Right ventricle myocardium superior (tissue), 1 donor: Measurements from ENCODE around the gene VPS50. TPM values are rescaled to one million over a fixed set of nuclear protein-coding genes. Genes with fewer than 3 reads are reported as not detected.

Experiments
- ATAC-seq: fragments of 200-7000 bp; cut with Tn5 transposase; one replicate; pipeline ENCODE4 v1.9.1; 2020; ENCODE audit warnings: mild to moderate bottlenecking; ENCODE audit not compliant: poor library complexity
- DNase-seq: peaks from one replicate; pipeline ENCODE4 v3.0.0-alpha.2; 2020
- intact Hi-C: fragments of 100-400 bp; cut with DNase I; formaldehyde crosslinking; loops from one replicate; pipeline ENCODE4 v1.11.2; 2022
- long read RNA-seq: library from polyadenylated mRNA; unstranded; transcript quantifications from one replicate; pipeline ENCODE4 v2.0.0, GENCODE V29; 2021
- total RNA-seq: library from RNA; stranded (reverse); fragmentation: NEBNext Ultra II Directional; extraction: Animal tissue kit (Norgen Biotek cat#: 25700); gene quantifications from one replicate; pipeline ENCODE4 v1.2.1, GENCODE V29; 2021
- donor health status: DM: no; HTN: yes; CAD: no; lungs with severe emphysema.

VPS50 gene
- total RNA-seq: 17.8 TPM
- long read RNA-seq, transcript VPS50-202 (28 exons, 3,613 nt): major isoform, 22 of 27 reads
- long read RNA-seq, partial matches to known transcripts: 1 of 27 reads
- long read RNA-seq, other reads (novel, unspliced or antisense): 4 of 27 reads

- intact Hi-C loops: no loop called here
- DNase-seq (peak; percentile 95), ATAC-seq (peak; percentile 100)
These were observed at the start of gene VPS50 for GRCh38 chr7:93231799-93232672. TSS of gene VPS50 (plus strand) at chr7:93232366. CDS start at chr7:93232468, 102 bp downstream.

GRCh38 chr7:93185303-93186027, 46.7 kb upstream of the VPS50 start:
- no peak for DNase-seq
- intact Hi-C loops: no loop called here
- ATAC-seq: no peak

GRCh38 chr7:93188870-93189634, 43.1 kb upstream of the VPS50 start:
- ATAC-seq (no peak), DNase-seq (no peak)
- intact Hi-C loops: no loop called here

- intact Hi-C loops: no loop called here
- DNase-seq (no peak), ATAC-seq (no peak)
These were observed 37.8 kb upstream of the VPS50 start for GRCh38 chr7:93194386-93194785.

GRCh38 chr7:93196336-93196735, 35.8 kb upstream of the VPS50 start:
- peak; percentile 32 for DNase-seq
- no peak for ATAC-seq
- intact Hi-C loops: no loop called here

- DNase-seq (no peak), ATAC-seq (no peak)
- intact Hi-C loops: no loop called here
These were observed 33.7 kb upstream of the VPS50 start for GRCh38 chr7:93198472-93198871.

- intact Hi-C loops: no loop called here
These were observed 29.4 kb upstream of the VPS50 start for GRCh38 chr7:93202594-93203250.

GRCh38 chr7:93203496-93203895, 28.7 kb upstream of the VPS50 start:
- ATAC-seq: no peak
- intact Hi-C loops: no loop called here
- no peak for DNase-seq

More at GRCh38 chr7:93202594-93203250, 29.4 kb upstream of the VPS50 start:
- ATAC-seq (no peak), DNase-seq (no peak)

- ATAC-seq (no peak), DNase-seq (no peak)
- intact Hi-C loops: no loop called here
These were observed 27.1 kb upstream of the VPS50 start for GRCh38 chr7:93205046-93205445.

GRCh38 chr7:93211228-93211818, 20.8 kb upstream of the VPS50 start:
- intact Hi-C loops: no loop called here
- no peak for ATAC-seq
- DNase-seq: no peak

- intact Hi-C loops: no loop called here
- ATAC-seq (no peak), DNase-seq (no peak)
These were observed 19.3 kb upstream of the VPS50 start for GRCh38 chr7:93212881-93213280.

GRCh38 chr7:93218997-93219827, 13.0 kb upstream of the VPS50 start:
- intact Hi-C loops: no loop called here
- DNase-seq (no peak), ATAC-seq (no peak)

GRCh38 chr7:93219868-93220267, 12.3 kb upstream of the VPS50 start:
- intact Hi-C loops: no loop called here
- DNase-seq (no peak), ATAC-seq (no peak)

GRCh38 chr7:93226310-93226709, 5.9 kb upstream of the VPS50 start, which contains the start of gene HEPACAM2:
TSS of gene HEPACAM2 (minus strand) at chr7:93226469.
- ATAC-seq: no peak
- no peak for DNase-seq
- intact Hi-C loops: no loop called here

- intact Hi-C loops: no loop called here
- DNase-seq (no peak), ATAC-seq (no peak)
These were observed 3.9 kb upstream of the VPS50 start for GRCh38 chr7:93228302-93228701.

- intact Hi-C loops: no loop called here
- ATAC-seq (no peak), DNase-seq (no peak)
These were observed 907 bp upstream of the VPS50 start for GRCh38 chr7:93231259-93231658.

- no peak for ATAC-seq
- DNase-seq: no peak
- intact Hi-C loops: no loop called here
These were observed 480 bp downstream of the VPS50 start for GRCh38 chr7:93232673-93233018.
